HepG2 (cell line): ENCODE data around the gene CPEB4. TPM values are rescaled to one million over a fixed set of nuclear protein-coding genes. Genes with fewer than 3 reads are reported as not detected.

ENCODE experiments used
- ARID4A ChIP-seq: sonication (generic); formaldehyde crosslinking; IDR thresholded peaks from 2 replicates; pipeline ENCODE4 v1.5.0; 2020; ENCODE audit warnings: mild to moderate bottlenecking, missing genetic modification reagents, borderline replicate concordance
- ATRX ChIP-seq: sonication (generic); formaldehyde crosslinking; IDR thresholded peaks from 2 replicates; pipeline ENCODE4 v1.4.0; 2020; ENCODE audit warnings: missing genetic modification reagents, borderline replicate concordance
- DPF2 ChIP-seq: sonication (generic); formaldehyde crosslinking; IDR thresholded peaks from 2 replicates; pipeline ENCODE4 v1.4.0; 2020; ENCODE audit warnings: mild to moderate bottlenecking, low read depth, missing genetic modification reagents, borderline replicate concordance
- EP300 ChIP-seq, 3 experiments: sonication (generic) in 1 of 3; formaldehyde crosslinking in 1 of 3; IDR thresholded peaks; 2 replicates each; pipeline versions ENCODE4 v1.5.1 to v1.6.1; 2011 to 2020; ENCODE audit warnings: low read depth in 2 of 3, low read length in 2 of 3, borderline replicate concordance in 1 of 3, improper control_type of control experiment in 1 of 3, mild to moderate bottlenecking in 1 of 3, missing genetic modification reagents in 1 of 3, moderate library complexity in 1 of 3
- GRHL1 ChIP-seq: sonication (generic); formaldehyde crosslinking; conservative IDR thresholded peaks from 2 replicates; pipeline ENCODE4 v1.8.0; 2022; ENCODE audit warnings: missing genetic modification reagents
- NR2F1 ChIP-seq, 2 experiments: fragments of 450-650 bp in 1 of 2; formaldehyde crosslinking in 1 of 2; IDR thresholded peaks; 2 replicates each; pipeline versions ENCODE4 v1.5.0 to v1.6.1; 2016 to 2020; ENCODE audit warnings: mild to moderate bottlenecking in 1 of 2, missing compliant biosample characterization in 1 of 2, missing genetic modification reagents in 1 of 2, moderate library complexity in 1 of 2
- PATZ1 ChIP-seq: sonication (generic); formaldehyde crosslinking; IDR thresholded peaks from 2 replicates; pipeline ENCODE4 v1.4.0; 2020; ENCODE audit warnings: missing genetic modification reagents
- WIZ ChIP-seq: sonication (generic); formaldehyde crosslinking; IDR thresholded peaks from 2 replicates; pipeline ENCODE4 v1.5.1; 2020; ENCODE audit warnings: mild to moderate bottlenecking, missing genetic modification reagents
- ZBTB25 ChIP-seq: IDR thresholded peaks from 2 replicates; pipeline ENCODE4 v1.6.1; 2018; ENCODE audit warnings: missing genetic modification reagents
- ZFP36 ChIP-seq: fragments of 150-350 bp; IDR thresholded peaks from 2 replicates; pipeline ENCODE4 v1.6.1; 2018; ENCODE audit warnings: borderline replicate concordance, low read length, low read depth; ENCODE audit not compliant: partially characterized antibody
- ZNF567 ChIP-seq: sonication (generic); formaldehyde crosslinking; IDR thresholded peaks from 2 replicates; pipeline ENCODE4 v1.8.1; 2023; ENCODE audit warnings: mild to moderate bottlenecking, missing genetic modification reagents, borderline replicate concordance
- ZNF614 ChIP-seq: IDR thresholded peaks from 2 replicates; pipeline ENCODE4 v1.6.1; 2018; ENCODE audit warnings: missing biosample characterization, missing genetic modification reagents, inconsistent platforms, borderline replicate concordance
- ZNF652 ChIP-seq: IDR thresholded peaks from 2 replicates; pipeline ENCODE4 v1.6.1; 2016; ENCODE audit warnings: low read depth, borderline replicate concordance
- ZNF775 ChIP-seq: sonication (generic); formaldehyde crosslinking; IDR thresholded peaks from 2 replicates; pipeline ENCODE4 v1.4.0; 2020; ENCODE audit warnings: missing genetic modification reagents, mild to moderate bottlenecking, moderate library complexity, borderline replicate concordance
- ZSCAN31 ChIP-seq: sonication (generic); formaldehyde crosslinking; IDR thresholded peaks from 2 replicates; pipeline ENCODE4 v1.5.0; 2020; ENCODE audit warnings: low read depth, mild to moderate bottlenecking, missing genetic modification reagents
- polyA plus RNA-seq, 8 experiments: library from polyadenylated mRNA; depleted of rRNA in 3 of 8; stranded (reverse) in 7 of 8; unstranded in 1 of 8; fragments of >200 nt; fragmentation: Illumina TruSeq in 4 of 8; extraction: Trizol in 4 of 8; gene quantifications; 2 replicates each; pipeline versions ENCODE4 v1.2.1 to v1.2.3, GENCODE V29; 2011 to 2016; ENCODE audit warnings: low read depth in 4 of 8, missing spikeins in 1 of 8, mixed read lengths in 1 of 8; ENCODE audit not compliant: insufficient read depth in 1 of 8
- total RNA-seq, 5 experiments: library from RNA; depleted of rRNA; stranded (reverse); fragments of >200 nt; fragmentation: Illumina TruSeq; extraction: Trizol; gene quantifications; 2 replicates each; pipeline ENCODE4 v1.2.3, GENCODE V29; 2016; ENCODE audit warnings: low read depth in 1 of 5

The CPEB4 gene
- total and polyA plus RNA-seq, 2 of the 13 experiments (the other 11 are each of a cell fraction or from before 2014, with no cell fraction given), result 7.7 to 26.7 TPM

GRCh38 chr5:173941758-173942401, 53.7 kb downstream of the CPEB4 start (continued):
- TF ChIP-seq EP300 (IDR thresholded peaks at IDR 0.05; ENCODE audit: low read depth in 2 of 2, low read length in 2 of 2) (peak; percentile 49 to 96; a peak in 3 of 4 replicates), EP300 (CRISPR knock-in tag; IDR thresholded peaks at IDR 0.05; ENCODE audit: borderline replicate concordance) (peak; percentile 88), PATZ1 (CRISPR knock-in tag) (peak; percentile 40; the same call in 1 of the 2 replicates), ZFP36 (no peak), DPF2 (CRISPR knock-in tag) (peak; percentile 92), ZNF775 (no peak), ATRX (CRISPR knock-in tag) (no peak), ZBTB25 (CRISPR knock-in tag) (peak; percentile 60; the same call in 1 of the 2 replicates), ZNF567 (CRISPR knock-in tag) (0 out of 2 replicates have a peak, but pooled peaks have one; percentile 46), ZNF652 (CRISPR knock-in tag) (peak; percentile 39; the same call in 1 of the 2 replicates), ZSCAN31 (CRISPR knock-in tag) (peak; percentile 63; the same call in 1 of the 2 replicates), ARID4A (CRISPR knock-in tag) (peak; percentile 46; the same call in 1 of the 2 replicates), GRHL1 (CRISPR knock-in tag) (no peak), ZNF614 (CRISPR knock-in tag) (peak; percentile 91), NR2F1 (CRISPR knock-in tag; IDR thresholded peaks at IDR 0.05) (peak; percentile 72 to 89; a peak in 3 of 4 replicates), WIZ (CRISPR knock-in tag) (no peak)
